Liver (tissue), 9 donors: ENCODE data around the gene ATP7A. TPM values are rescaled to one million over a fixed set of nuclear protein-coding genes. Genes with fewer than 3 reads are reported as not detected.

ENCODE experiments used
- DNase-seq: peaks from one replicate; pipeline ENCODE4 v3.0.0-alpha.2; 2017; ENCODE audit warnings: low spot score
- H3K27ac ChIP-seq, 2 donors: one replicate each; pipeline ENCODE4 v1.7.0; 2013; ENCODE audit warnings: inconsistent platforms in 2 of 2, low read length in 2 of 2, control low read depth in 1 of 2, low read depth in 1 of 2, mild to moderate bottlenecking in 1 of 2
- H3K27me3 ChIP-seq, 4 donors: one replicate each; pipeline versions ENCODE4 v1.6.1 to v1.7.0; 2013; ENCODE audit warnings: low read length in 3 of 4, inconsistent platforms in 1 of 4, mild to moderate bottlenecking in 1 of 4, moderate library complexity in 1 of 4; ENCODE audit not compliant: control insufficient read depth in 4 of 4, insufficient read depth in 4 of 4
- H3K36me3 ChIP-seq, 4 donors: one replicate each; pipeline versions ENCODE4 v1.6.1 to v1.7.0; 2013; ENCODE audit warnings: low read length in 3 of 4, mild to moderate bottlenecking in 3 of 4, low read depth in 1 of 4, moderate library complexity in 1 of 4; ENCODE audit not compliant: control insufficient read depth in 4 of 4, insufficient read depth in 3 of 4
- H3K4me1 ChIP-seq, 4 donors: one replicate each; pipeline versions ENCODE4 v1.6.1 to v1.7.0; 2013; ENCODE audit warnings: low read length in 3 of 4, mild to moderate bottlenecking in 3 of 4, moderate library complexity in 1 of 4; ENCODE audit not compliant: control insufficient read depth in 4 of 4, insufficient read depth in 4 of 4
- H3K4me3 ChIP-seq, 3 donors: one replicate each; pipeline versions ENCODE4 v1.6.1 to v1.7.0; 2013; ENCODE audit warnings: low read length in 3 of 3, control low read depth in 1 of 3, low read depth in 1 of 3, mild to moderate bottlenecking in 1 of 3
- H3K9ac ChIP-seq, 2 donors: one replicate each; pipeline ENCODE4 v1.7.0; 2013; ENCODE audit warnings: low read length in 2 of 2, mild to moderate bottlenecking in 2 of 2, moderate library complexity in 2 of 2, control low read depth in 1 of 2, low read depth in 1 of 2
- H3K9me3 ChIP-seq, 4 donors: one replicate each; pipeline versions ENCODE4 v1.6.1 to v1.7.0; 2013; ENCODE audit warnings: low read length in 3 of 4; ENCODE audit not compliant: control insufficient read depth in 4 of 4
- CTCF ChIP-seq: fragments of 150-350 bp; IDR thresholded peaks from 2 replicates; pipeline ENCODE4 v1.5.1; 2017; ENCODE audit warnings: improper control_type of control experiment, low read depth, low read length; ENCODE audit not compliant: missing input control
- FOXA2 ChIP-seq: IDR thresholded peaks from 2 replicates; pipeline ENCODE4 v1.6.1; 2016; ENCODE audit warnings: antibody characterized with exemption
- GABPA ChIP-seq, 2 donors: IDR thresholded peaks in 1 of 2; conservative IDR thresholded peaks in 1 of 2; 2 replicates each; pipeline ENCODE4 v1.6.1; 2016; ENCODE audit warnings: antibody characterized with exemption in 2 of 2, mild to moderate bottlenecking in 1 of 2, moderate library complexity in 1 of 2
- HNF4A ChIP-seq, 2 donors: conservative IDR thresholded peaks; 2 replicates each; pipeline ENCODE4 v1.6.1; 2016; ENCODE audit warnings: antibody characterized with exemption in 2 of 2, mild to moderate bottlenecking in 2 of 2
- HNF4G ChIP-seq: IDR thresholded peaks from 2 replicates; pipeline ENCODE4 v1.6.1; 2016; ENCODE audit warnings: antibody characterized with exemption
- JUND ChIP-seq, 2 donors: IDR thresholded peaks; 2 replicates each; pipeline ENCODE4 v1.6.1; 2016; ENCODE audit warnings: antibody characterized with exemption in 2 of 2
- RAD21 ChIP-seq, 2 donors: IDR thresholded peaks; 2 replicates each; pipeline ENCODE4 v1.6.1; 2016; ENCODE audit warnings: antibody characterized with exemption in 2 of 2, mild to moderate bottlenecking in 2 of 2
- REST ChIP-seq: IDR thresholded peaks from 2 replicates; pipeline ENCODE4 v1.6.1; 2016; ENCODE audit warnings: antibody characterized with exemption, mild to moderate bottlenecking
- RXRA ChIP-seq, 2 donors: IDR thresholded peaks; 2 replicates each; pipeline ENCODE4 v1.6.1; 2017 to 2018; ENCODE audit warnings: antibody characterized with exemption in 2 of 2, mild to moderate bottlenecking in 1 of 2
- SP1 ChIP-seq: IDR thresholded peaks from 2 replicates; pipeline ENCODE4 v1.6.1; 2018; ENCODE audit warnings: antibody characterized with exemption, mild to moderate bottlenecking
- ZBTB33 ChIP-seq: IDR thresholded peaks from 2 replicates; pipeline ENCODE4 v1.6.1; 2016; ENCODE audit warnings: antibody characterized with exemption
- WGBS: extraction: QIAGEN DNeasy Blood & Tissue Kit; methylation state at CpG from one replicate; pipeline ENCODE4 v1.1.7; 2013; 5-methylcytosine and 5-hydroxymethylcytosine counted together
- polyA plus RNA-seq, 2 donors: library from polyadenylated mRNA; stranded (reverse) in 1 of 2; unstranded in 1 of 2; fragments of 200-250 nt in 1 of 2; fragments of >200 nt in 1 of 2; fragmentation: Nextera tagmentation in 1 of 2; extraction: Ambion mirVana in 1 of 2; gene quantifications; one replicate each; pipeline versions ENCODE4 v1.2.1 to v1.2.3, GENCODE V29; 2013 to 2015
- total RNA-seq, 2 donors: library from RNA; depleted of rRNA; stranded (reverse); fragments of >200 nt; gene quantifications; one replicate each; pipeline ENCODE4 v1.2.3, GENCODE V29; 2014
- donor health status: healthy.
- donor health status: healthy.
- donor health status: healthy.
- donor health status: healthy.
- donor health status: healthy.

The ATP7A gene
- total and polyA plus RNA-seq, 4 donors: 0.75 to 15.3 (median 3.0) TPM

- DNase-seq: no peak
- H3K4me1 ChIP-seq: no peaks in the 10 kb centered on the region
- H3K9ac ChIP-seq: no peak overlapping the region
- no peak overlapping the region for H3K4me3 ChIP-seq
- no peak overlapping the region for H3K27ac ChIP-seq
- H3K27me3 ChIP-seq: no peaks in the 10 kb centered on the region
- H3K36me3 ChIP-seq: no peaks in the 10 kb centered on the region
- 95% methylated on average over 4 of the region's 4 CpGs for WGBS
- H3K9me3 ChIP-seq: no peaks in the 10 kb centered on the region
- TF ChIP-seq FOXA2: no peak
Measured at GRCh38 chrX:77979870-77980269, 69.4 kb downstream of the ATP7A start.

GRCh38 chrX:78011846-78012245, 101.4 kb downstream of the ATP7A start:
- H3K36me3 ChIP-seq: peaks cover 0 to 2% (median 0%) of the 10 kb centered on the region in 4 donors
- no peak overlapping the region for H3K9ac ChIP-seq
- no peak overlapping the region for H3K4me3 ChIP-seq
- 98% methylated on average over 1 of the region's 1 CpG for WGBS
- H3K27ac ChIP-seq: no peak overlapping the region
- no peaks in the 10 kb centered on the region for H3K4me1 ChIP-seq
- TF ChIP-seq REST (no peak), HNF4A (conservative IDR thresholded peaks at IDR 0.05) (no peak), ZBTB33 (no peak)
- no peaks in the 10 kb centered on the region for H3K27me3 ChIP-seq
- H3K9me3 ChIP-seq: no peaks in the 10 kb centered on the region
- DNase-seq: no peak

GRCh38 chrX:78019586-78020483, 109.3 kb downstream of the ATP7A start:
- WGBS: 94% methylated on average over 12 of the region's 12 CpGs
- TF ChIP-seq RXRA (IDR thresholded peaks at IDR 0.05) (no peak), REST (no peak), HNF4G (no peak), JUND (IDR thresholded peaks at IDR 0.05) (no peak), ZBTB33 (no peak), RAD21 (IDR thresholded peaks at IDR 0.05) (no peak), CTCF (no peak), GABPA (IDR thresholded peaks at IDR 0.05 in 1 of 2, conservative IDR thresholded peaks at IDR 0.05 in 1 of 2) (no peak), SP1 (no peak)

More at GRCh38 chrX:78019586-78020483, 109.3 kb downstream of the ATP7A start:
- Histone ChIP-seq H3K9ac (no peak overlapping the region), H3K4me3 (no peak overlapping the region), H3K27ac (no peak overlapping the region), H3K4me1 (no peaks in the 10 kb centered on the region), H3K27me3 (no peaks in the 10 kb centered on the region), H3K9me3 (no peaks in the 10 kb centered on the region), H3K36me3 (peaks cover 0 to 2% (median 0%) of the 10 kb centered on the region in 4 donors)
- DNase-seq: no peak
